Measurements from ENCODE around the gene HPN.

The HPN gene

GRCh38 chr19:35018379-35018778 lies 23.1 kb upstream of the HPN start:
- no peak for TF ChIP-seq CTCF (IDR thresholded peaks at IDR 0.05; ENCODE audit: low read length)
- TF ChIP-seq EZH2 (IDR thresholded peaks at IDR 0.05; ENCODE audit: borderline replicate concordance, low read length), result no peak
- Histone ChIP-seq H3K79me2 (ENCODE audit: insufficient read depth, low read length) (no peaks in the 10 kb centered on the region), H3K4me3 (ENCODE audit: low read depth, low read length, poor library complexity, severe bottlenecking) (no peak overlapping the region), H3K27me3 (ENCODE audit: insufficient read depth, low read length) (no peaks in the 10 kb centered on the region), H3K4me1 (ENCODE audit: insufficient read depth, low read length, severe bottlenecking) (peaks cover 8% of the 10 kb centered on the region), H3F3A (ENCODE audit: insufficient read depth, low read length) (no peaks in the 10 kb centered on the region), H3K9me3 (ENCODE audit: low read length) (no peaks in the 10 kb centered on the region), H3K4me2 (ENCODE audit: low read length) (no peak overlapping the region), H3K9me2 (ENCODE audit: low read depth, low read length) (no peaks in the 10 kb centered on the region), H3K27ac (ENCODE audit: low read depth, low read length, poor library complexity, severe bottlenecking) (no peak overlapping the region), H4K20me1 (ENCODE audit: insufficient read depth, low read length) (no peaks in the 10 kb centered on the region), H2AFZ (ENCODE audit: low read length) (no peak overlapping the region), H3K9ac (ENCODE audit: low read length) (no peak overlapping the region), H3K36me3 (ENCODE audit: insufficient read depth, low read length) (peaks cover 94% of the 10 kb centered on the region)

- no peak overlapping the region for H3K4me2 ChIP-seq (ENCODE audit: low read length)
- H3K4me1 ChIP-seq (ENCODE audit: insufficient read depth, low read length, severe bottlenecking), result peaks cover 3% of the 10 kb centered on the region
- H3F3A ChIP-seq (ENCODE audit: insufficient read depth, low read length), result no peaks in the 10 kb centered on the region
- no peak overlapping the region for H3K27ac ChIP-seq (ENCODE audit: low read depth, low read length, poor library complexity, severe bottlenecking)
- no peaks in the 10 kb centered on the region for H3K79me2 ChIP-seq (ENCODE audit: insufficient read depth, low read length)
- no peaks in the 10 kb centered on the region for H3K9me3 ChIP-seq (ENCODE audit: low read length)
- no peak overlapping the region for H3K9ac ChIP-seq (ENCODE audit: low read length)
- H3K36me3 ChIP-seq (ENCODE audit: insufficient read depth, low read length), result peaks cover 94% of the 10 kb centered on the region
- H3K4me3 ChIP-seq (ENCODE audit: low read depth, low read length, poor library complexity, severe bottlenecking), result no peak overlapping the region
- H4K20me1 ChIP-seq (ENCODE audit: insufficient read depth, low read length), result no peaks in the 10 kb centered on the region
- TF ChIP-seq CTCF (IDR thresholded peaks at IDR 0.05; ENCODE audit: low read length), result no peak
- TF ChIP-seq EZH2 (IDR thresholded peaks at IDR 0.05; ENCODE audit: borderline replicate concordance, low read length), result no peak
- H3K27me3 ChIP-seq (ENCODE audit: insufficient read depth, low read length), result no peaks in the 10 kb centered on the region
- H2AFZ ChIP-seq (ENCODE audit: low read length), result no peak overlapping the region
- H3K9me2 ChIP-seq (ENCODE audit: low read depth, low read length), result no peaks in the 10 kb centered on the region
Observed at GRCh38 chr19:35019144-35019543, 22.4 kb upstream of the HPN start.

GRCh38 chr19:35021016-35021415 lies 20.5 kb upstream of the HPN start:
- Histone ChIP-seq H3K4me2 (ENCODE audit: low read length) (no peak overlapping the region), H2AFZ (ENCODE audit: low read length) (no peak overlapping the region), H3K9me2 (ENCODE audit: low read depth, low read length) (no peaks in the 10 kb centered on the region), H3K4me3 (ENCODE audit: low read depth, low read length, poor library complexity, severe bottlenecking) (no peak overlapping the region), H3K4me1 (ENCODE audit: insufficient read depth, low read length, severe bottlenecking) (no peaks in the 10 kb centered on the region), H3K9ac (ENCODE audit: low read length) (no peak overlapping the region), H3F3A (ENCODE audit: insufficient read depth, low read length) (no peaks in the 10 kb centered on the region), H3K27ac (ENCODE audit: low read depth, low read length, poor library complexity, severe bottlenecking) (no peak overlapping the region), H3K36me3 (ENCODE audit: insufficient read depth, low read length) (peaks cover 93% of the 10 kb centered on the region), H3K27me3 (ENCODE audit: insufficient read depth, low read length) (no peaks in the 10 kb centered on the region), H3K9me3 (ENCODE audit: low read length) (no peaks in the 10 kb centered on the region), H4K20me1 (ENCODE audit: insufficient read depth, low read length) (no peaks in the 10 kb centered on the region), H3K79me2 (ENCODE audit: insufficient read depth, low read length) (no peaks in the 10 kb centered on the region)
- TF ChIP-seq EZH2 (IDR thresholded peaks at IDR 0.05; ENCODE audit: borderline replicate concordance, low read length) (no peak), CTCF (IDR thresholded peaks at IDR 0.05; ENCODE audit: low read length) (no peak)
